ENCODE measurements around the gene FRMD1.

DNA sequence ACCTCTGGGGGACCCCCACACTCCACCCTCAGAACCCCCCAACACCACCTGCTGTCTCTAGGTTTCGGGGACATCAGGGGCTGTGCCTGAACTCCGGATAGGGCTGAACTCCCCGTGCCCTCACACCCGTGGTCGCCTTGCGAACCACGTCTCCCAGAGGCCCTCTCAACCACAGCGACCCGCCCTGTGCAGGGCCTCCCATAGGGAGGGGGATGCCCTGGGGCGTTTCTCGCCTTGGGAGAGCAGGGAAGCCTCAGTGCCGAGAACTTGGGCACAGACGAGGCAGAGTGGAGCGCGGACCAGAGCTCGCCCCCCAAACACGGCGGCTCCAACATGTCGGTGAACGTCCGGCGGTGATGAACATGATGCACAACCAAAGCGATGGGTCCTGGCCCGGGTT, 6.8 kb downstream of the FRMD1 start:
- TF ChIP-seq CTCF (IDR thresholded peaks at IDR 0.05): no peak
- TF ChIP-seq POLR2A (IDR thresholded peaks at IDR 0.05): no peak
